Esophagus mucosa (tissue), 1 donor: Measurements from ENCODE around the gene RPL7A. TPM values are rescaled to one million over a fixed set of nuclear protein-coding genes. Genes with fewer than 3 reads are reported as not detected.
"Not testable (repeated sequence)": the region's sequence is repeated elsewhere in the genome, so short reads cannot be mapped to it uniquely, and the experiment has no call there.

Experiments
- ATAC-seq: fragments of 200-7000 bp; cut with Tn5 transposase; one replicate; pipeline ENCODE4 v1.9.1; 2020
- total RNA-seq: library from RNA; stranded (reverse); gene quantifications from one replicate; pipeline ENCODE4 v1.2.4, GENCODE V29; 2023
- donor health status: DM: yes; HTN: yes; CAD: no.

Gene RPL7A
- total RNA-seq, 1 donor from 2014 or later = 2,377 TPM

DNA sequence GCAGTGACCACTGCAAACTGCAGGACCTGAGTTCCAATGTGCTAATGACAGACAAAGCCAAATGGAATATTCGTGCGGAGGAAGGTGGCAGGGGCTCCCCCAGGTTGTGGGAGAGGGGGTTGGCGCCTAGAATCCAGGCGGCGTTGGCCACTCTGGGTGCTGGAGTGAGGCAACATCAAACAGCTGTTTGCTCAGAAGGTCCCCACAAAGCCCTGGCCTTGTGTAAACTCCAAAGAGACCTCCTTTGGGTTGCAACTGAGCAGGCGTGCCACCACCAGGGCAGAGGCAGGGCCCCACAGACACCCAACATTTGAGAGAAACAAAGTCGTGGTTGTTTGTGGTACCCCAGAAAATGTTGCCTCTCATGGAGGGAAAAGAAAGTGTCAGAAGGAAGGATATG lies 42.7 kb downstream of the RPL7A start:
- no peak for ATAC-seq

DNA sequence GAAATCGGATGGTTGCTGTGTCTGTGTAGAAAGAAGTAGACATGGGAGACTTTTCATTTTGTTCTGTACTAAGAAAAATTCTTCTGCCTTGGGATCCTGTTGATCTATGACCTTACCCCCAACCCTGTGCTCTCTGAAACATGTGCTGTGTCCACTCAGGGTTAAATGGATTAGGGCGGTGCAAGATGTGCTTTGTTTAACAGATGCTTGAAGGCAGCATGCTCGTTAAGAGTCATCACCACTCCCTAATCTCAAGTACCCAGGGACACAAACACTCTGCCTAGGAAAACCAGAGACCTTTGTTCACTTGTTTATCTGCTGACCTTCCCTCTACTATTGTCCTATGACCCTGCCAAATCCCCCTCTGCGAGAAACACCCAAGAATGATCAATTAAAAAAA lies 43.4 kb downstream of the RPL7A start:
- not testable (repeated sequence) for ATAC-seq

DNA sequence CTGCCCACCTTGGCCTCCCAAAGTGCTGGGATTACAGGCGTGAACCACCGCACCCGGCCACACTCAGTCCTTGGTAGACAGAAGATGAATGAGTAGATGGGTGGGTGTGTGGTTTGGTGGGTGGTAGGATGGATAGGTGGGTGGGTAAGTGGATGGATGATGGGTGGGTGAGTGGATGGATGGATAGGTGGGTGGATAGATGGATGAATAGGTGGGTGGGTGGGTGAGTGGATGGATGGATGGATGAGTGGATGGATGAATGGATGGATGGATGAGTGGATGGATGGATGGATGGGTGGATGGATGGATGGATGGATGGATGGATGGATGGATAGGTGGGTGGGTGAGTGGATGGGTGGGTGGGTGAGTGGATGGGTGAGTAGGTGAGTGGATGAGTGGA lies 44.3 kb downstream of the RPL7A start:
- ATAC-seq = not testable (repeated sequence)

DNA sequence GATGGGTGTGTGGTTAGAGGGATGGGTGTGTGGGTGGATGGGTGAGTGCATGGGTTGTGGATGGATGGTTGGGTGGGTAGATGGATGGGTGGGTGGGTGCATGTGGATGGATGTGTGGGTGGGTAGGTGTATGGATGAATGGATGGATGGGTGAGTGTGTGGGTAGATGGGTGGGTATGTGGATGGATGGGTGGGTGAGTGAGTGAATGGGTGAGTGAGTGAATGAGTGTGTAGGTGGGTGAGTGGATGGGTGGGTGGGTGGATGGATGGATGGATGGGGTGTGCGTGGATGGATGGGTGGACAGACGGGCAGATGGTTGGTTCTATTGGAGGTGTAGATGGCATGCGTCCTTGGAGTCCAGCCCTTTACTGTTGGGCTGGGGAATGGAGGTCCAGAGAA lies 45.4 kb downstream of the RPL7A start:
- no peak for ATAC-seq

DNA sequence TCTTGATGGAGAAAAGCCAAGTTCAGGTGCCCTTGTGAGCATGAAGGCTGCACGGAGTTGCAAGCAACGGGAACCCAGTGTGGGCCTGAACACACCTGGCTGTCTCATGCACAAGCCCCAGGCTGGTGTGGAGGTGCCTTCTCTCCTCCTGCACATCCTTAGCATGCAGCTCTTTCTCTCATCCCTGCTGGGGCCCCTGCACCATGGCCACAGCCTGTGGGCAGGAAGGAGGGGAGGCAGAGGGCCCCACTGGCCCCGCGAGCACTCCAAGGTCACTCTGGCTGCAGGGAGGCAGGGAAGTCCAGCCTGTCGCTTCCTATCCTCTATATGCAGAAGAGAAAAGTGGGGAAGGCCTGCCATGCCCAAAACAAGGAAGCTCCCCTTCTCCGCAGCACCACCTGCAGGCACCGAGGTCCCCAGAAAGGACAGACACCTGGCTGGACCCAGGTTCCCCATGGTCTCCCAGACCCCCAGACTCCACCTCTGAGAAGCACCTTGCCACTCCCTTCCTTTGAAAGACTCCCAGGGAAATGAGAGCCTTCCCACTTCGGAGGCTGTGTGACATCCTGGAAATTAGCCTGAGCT lies 46.8 kb downstream of the RPL7A start:
- no peak for ATAC-seq

DNA sequence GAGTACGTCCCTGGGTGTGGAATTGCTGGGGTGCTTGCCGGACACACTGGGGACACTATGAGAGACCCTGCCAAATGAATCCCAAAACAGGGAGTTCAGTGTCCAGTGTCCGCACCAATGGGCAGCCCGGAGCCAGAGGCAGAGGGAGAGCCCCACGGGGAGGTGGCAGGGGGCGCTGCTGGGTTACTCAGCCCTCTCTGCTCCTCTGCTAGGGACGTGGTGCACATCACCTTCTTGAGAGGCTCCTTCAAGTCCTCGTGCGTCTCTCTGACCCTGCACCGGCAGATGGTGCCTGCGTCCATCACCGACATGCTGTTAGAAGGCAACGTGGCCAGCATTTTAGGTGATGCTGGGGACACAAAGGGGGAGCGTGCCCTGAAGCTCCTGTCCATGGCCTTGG lies 48.9 kb downstream of the RPL7A start:
- ATAC-seq = no peak

DNA sequence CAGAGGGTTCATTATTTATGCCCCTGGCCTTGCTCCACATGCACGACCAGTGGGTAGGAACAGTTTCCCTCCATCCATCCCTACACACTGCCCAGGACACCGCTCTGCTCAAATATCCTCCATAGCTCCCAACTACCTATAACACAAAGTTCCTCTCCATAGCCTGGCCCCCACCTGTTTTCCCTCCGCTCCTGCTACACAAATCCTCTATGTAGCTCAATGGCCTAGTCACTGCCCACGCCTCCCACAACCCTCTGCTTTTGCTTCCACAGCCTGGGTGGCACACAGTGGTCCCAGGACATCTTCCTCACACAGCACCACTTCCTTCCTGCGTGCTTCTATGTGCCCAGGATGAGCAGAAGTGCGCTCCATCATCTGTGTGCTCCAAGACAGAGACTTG lies 49.4 kb downstream of the RPL7A start:
- ATAC-seq = no peak

DNA sequence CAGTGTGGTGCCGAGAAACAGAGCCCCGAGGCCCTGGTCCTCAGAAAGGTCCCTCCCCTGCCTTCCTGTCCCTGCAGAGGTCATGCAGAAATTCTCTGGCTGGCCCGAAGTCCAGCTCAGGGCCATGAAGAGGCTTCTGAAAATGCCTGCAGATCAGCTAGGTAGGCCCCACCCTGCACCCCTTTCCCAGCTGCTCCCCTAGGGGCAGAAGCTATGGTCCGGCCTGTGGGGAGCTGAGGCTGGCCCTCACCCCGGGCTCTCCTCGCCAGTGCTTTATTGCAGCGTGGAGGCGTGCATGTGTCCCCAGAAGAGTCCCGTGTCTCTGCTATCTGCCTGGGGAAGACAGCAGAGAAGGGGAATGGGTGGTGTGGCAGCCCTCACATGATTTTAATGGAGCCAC lies 49.9 kb downstream of the RPL7A start:
- ATAC-seq = no peak

DNA sequence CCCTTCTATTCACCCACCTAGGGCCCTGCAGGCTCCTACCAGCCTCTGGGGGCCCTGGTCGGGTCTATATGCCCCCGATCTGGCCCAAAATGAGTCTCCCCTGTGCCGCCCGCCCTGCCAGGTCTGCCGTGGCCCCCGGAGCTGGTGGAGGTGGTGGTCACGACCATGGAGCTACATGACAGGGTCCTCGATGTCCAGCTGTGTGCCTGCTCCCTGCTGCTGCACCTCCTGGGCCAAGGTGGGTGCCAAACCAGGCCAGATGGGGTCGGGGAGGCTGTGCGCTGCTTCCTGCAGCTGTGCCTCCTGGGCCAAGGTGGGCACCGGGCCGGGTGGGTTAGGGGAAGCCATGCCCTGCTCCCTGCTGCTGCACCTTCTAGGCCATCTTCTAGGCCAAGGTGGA lies 52.3 kb downstream of the RPL7A start:
- no peak for ATAC-seq

Other genes starting within 250 kb of the RPL7A start
- gene RALGDS, start 227.0 kb upstream of the RPL7A start, total RNA-seq = 35.0 TPM
- gene GBGT1, start 184.3 kb upstream of the RPL7A start, total RNA-seq = 2.0 TPM
- gene OBP2B, start 139.0 kb upstream of the RPL7A start, total RNA-seq = not detected
- gene ABO, start 73.0 kb upstream of the RPL7A start, total RNA-seq = 7.3 TPM
- 9.9 TPM for gene SURF6, start 12.0 kb upstream of the RPL7A start, total RNA-seq
- gene MED22, start 87 bp upstream of the RPL7A start, total RNA-seq = 10.8 TPM
- 25.4 TPM for gene SURF1, start 8.3 kb downstream of the RPL7A start, total RNA-seq
- gene SURF2, start 8.3 kb downstream of the RPL7A start, total RNA-seq = 25.6 TPM
- 87.2 TPM for gene SURF4, start 27.8 kb downstream of the RPL7A start, total RNA-seq
- gene STKLD1, start 28.1 kb downstream of the RPL7A start, total RNA-seq = 0.40 TPM
- 13.7 TPM for gene REXO4, start 69.8 kb downstream of the RPL7A start, total RNA-seq
- 0.92 TPM for gene ADAMTS13, start 74.1 kb downstream of the RPL7A start, total RNA-seq
- 7.4 TPM for gene CACFD1, start 111.8 kb downstream of the RPL7A start, total RNA-seq
- gene SLC2A6, start 130.9 kb downstream of the RPL7A start, total RNA-seq = 0.80 TPM
- gene MYMK, start 176.7 kb downstream of the RPL7A start, total RNA-seq = not detected
- gene ADAMTSL2, start 186.5 kb downstream of the RPL7A start, total RNA-seq = 0.88 TPM